WTC11 (cell line): Measurements from ENCODE around the gene RABL3.

Source experiments
- FOXJ3 ChIP-seq: sonication (generic); formaldehyde crosslinking; IDR thresholded peaks from 2 replicates; pipeline ENCODE4 v1.9.0; 2021; ENCODE audit warnings: missing genetic modification reagents, mild to moderate bottlenecking, borderline replicate concordance
- GRHL2 ChIP-seq: fragments of 250-450 bp; sonication (Bioruptor Pico); IDR thresholded peaks from 2 replicates; pipeline ENCODE4 v1.8.0; 2022; ENCODE audit warnings: mild to moderate bottlenecking, moderate library complexity; ENCODE audit not compliant: insufficient replicate concordance, severe bottlenecking
- ZBTB21 ChIP-seq: sonication (generic); formaldehyde crosslinking; IDR thresholded peaks from 2 replicates; pipeline ENCODE4 v1.8.1; 2023; ENCODE audit warnings: mild to moderate bottlenecking, missing genetic modification reagents, borderline replicate concordance
- TF ChIP-seq, protein P1 (sequence below): fragments of 200-600 bp; IDR thresholded peaks from 2 replicates; pipeline ENCODE4 v1.8.0; 2022; ENCODE audit warnings: antibody characterized with exemption

- TF ChIP-seq FOXJ3 (CRISPR knock-in tag) (no peak), ZBTB21 (no peak), GRHL2 (CRISPR knock-in tag) (no peak)
- TF ChIP-seq, protein P1, sequence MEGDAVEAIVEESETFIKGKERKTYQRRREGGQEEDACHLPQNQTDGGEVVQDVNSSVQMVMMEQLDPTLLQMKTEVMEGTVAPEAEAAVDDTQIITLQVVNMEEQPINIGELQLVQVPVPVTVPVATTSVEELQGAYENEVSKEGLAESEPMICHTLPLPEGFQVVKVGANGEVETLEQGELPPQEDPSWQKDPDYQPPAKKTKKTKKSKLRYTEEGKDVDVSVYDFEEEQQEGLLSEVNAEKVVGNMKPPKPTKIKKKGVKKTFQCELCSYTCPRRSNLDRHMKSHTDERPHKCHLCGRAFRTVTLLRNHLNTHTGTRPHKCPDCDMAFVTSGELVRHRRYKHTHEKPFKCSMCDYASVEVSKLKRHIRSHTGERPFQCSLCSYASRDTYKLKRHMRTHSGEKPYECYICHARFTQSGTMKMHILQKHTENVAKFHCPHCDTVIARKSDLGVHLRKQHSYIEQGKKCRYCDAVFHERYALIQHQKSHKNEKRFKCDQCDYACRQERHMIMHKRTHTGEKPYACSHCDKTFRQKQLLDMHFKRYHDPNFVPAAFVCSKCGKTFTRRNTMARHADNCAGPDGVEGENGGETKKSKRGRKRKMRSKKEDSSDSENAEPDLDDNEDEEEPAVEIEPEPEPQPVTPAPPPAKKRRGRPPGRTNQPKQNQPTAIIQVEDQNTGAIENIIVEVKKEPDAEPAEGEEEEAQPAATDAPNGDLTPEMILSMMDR = no peak
Observed at GRCh38 chr3:120648290-120648689, 94.0 kb downstream of the RABL3 start.
